Neural cell (in vitro differentiated cells): ENCODE data around the gene ACAD10.

Experiments used
- CTCF ChIP-seq: fragments of 450-650 bp; IDR thresholded peaks from 2 replicates; pipeline ENCODE4 v1.5.1; 2014; ENCODE audit warnings: antibody characterized with exemption, mild to moderate bottlenecking, moderate library complexity; ENCODE audit not compliant: poor library complexity, severe bottlenecking
- EZH2 ChIP-seq: fragments of 200-600, 300-800 bp; shearing (Covaris generic), sonication (generic); IDR thresholded peaks from 2 replicates; pipeline ENCODE4 v1.6.1; 2014; ENCODE audit warnings: antibody characterized with exemption, low read length, borderline replicate concordance, mild to moderate bottlenecking; ENCODE audit not compliant: insufficient read depth, poor library complexity, severe bottlenecking
- POLR2AphosphoS5 ChIP-seq: IDR thresholded peaks from 2 replicates; pipeline ENCODE4 v1.6.1; 2012
- REST ChIP-seq: IDR thresholded peaks from 2 replicates; pipeline ENCODE4 v1.6.1; 2012; ENCODE audit warnings: borderline replicate concordance
- SMC3 ChIP-seq: fragments of 450-650 bp; conservative IDR thresholded peaks from 2 replicates; pipeline ENCODE4 v1.6.1; 2014; ENCODE audit warnings: antibody characterized with exemption, mild to moderate bottlenecking, moderate library complexity; ENCODE audit not compliant: poor library complexity
- TAF1 ChIP-seq: IDR thresholded peaks from 2 replicates; pipeline ENCODE4 v1.6.1; 2012; ENCODE audit warnings: low read depth

- TF ChIP-seq CTCF: no peak
- no peak for TF ChIP-seq REST
- no peak for TF ChIP-seq TAF1
- TF ChIP-seq SMC3: no peak
- no peak for TF ChIP-seq POLR2AphosphoS5
- no peak for TF ChIP-seq EZH2
Observed at GRCh38 chr12:111741235-111741812, 55.5 kb downstream of the ACAD10 start.
